HG02870 (cell line): ENCODE results near the gene NTF3.

Experiments
- ATAC-seq: cut with Tn5 transposase; IDR thresholded peaks from one replicate; pipeline ENCODE4 v1.9.1; 2021; ENCODE audit warnings: mild to moderate bottlenecking, moderate library complexity; ENCODE audit not compliant: unreplicated experiment

NTF3 gene

DNA sequence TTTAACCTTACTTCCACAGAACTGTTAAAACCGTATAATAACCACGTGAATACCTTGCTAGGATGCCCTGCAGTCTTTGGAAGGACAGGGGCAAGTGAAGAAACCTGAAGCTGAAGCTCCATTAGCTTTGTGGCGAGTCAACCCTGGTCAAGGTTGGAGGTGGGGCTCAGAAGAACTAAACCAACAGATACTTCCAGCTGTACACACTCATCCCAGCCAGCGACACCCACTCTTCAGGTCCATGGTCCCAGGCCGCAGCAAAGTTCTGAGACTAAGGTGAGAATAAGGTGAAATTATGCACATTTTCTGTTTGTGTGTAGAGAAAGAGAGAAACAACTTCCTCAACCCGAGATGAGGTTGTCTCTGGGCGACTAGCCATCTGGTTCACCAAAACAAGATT lies 77.6 kb downstream of the NTF3 start:
- no peak for ATAC-seq

DNA sequence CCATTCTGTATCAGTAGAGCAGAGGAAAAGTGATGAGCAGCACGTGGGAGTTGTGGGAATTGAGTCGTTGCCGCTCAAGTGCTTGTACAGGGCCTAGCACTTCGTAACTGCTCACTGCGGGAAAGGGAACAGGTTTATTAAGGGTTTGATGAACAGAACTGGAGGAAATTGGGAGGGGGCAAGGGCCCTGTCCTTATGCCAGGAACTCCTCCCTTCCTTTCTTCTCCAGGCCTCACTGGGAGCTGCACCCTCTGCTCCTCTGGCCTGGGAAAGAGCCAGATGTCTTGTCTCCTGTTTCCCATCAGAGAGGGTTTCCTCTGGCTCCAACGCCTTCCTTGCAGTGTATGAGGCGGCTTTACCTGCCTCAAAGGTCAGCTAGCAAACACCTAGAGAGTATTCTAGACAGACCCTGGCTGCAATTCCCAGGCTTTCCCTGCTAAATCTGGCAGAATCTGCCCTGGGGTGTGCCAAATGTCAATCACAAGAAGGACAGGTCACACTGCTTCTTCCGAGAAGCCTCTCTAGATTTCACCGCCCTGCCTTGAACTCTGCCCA lies 78.4 kb downstream of the NTF3 start:
- no peak for ATAC-seq

DNA sequence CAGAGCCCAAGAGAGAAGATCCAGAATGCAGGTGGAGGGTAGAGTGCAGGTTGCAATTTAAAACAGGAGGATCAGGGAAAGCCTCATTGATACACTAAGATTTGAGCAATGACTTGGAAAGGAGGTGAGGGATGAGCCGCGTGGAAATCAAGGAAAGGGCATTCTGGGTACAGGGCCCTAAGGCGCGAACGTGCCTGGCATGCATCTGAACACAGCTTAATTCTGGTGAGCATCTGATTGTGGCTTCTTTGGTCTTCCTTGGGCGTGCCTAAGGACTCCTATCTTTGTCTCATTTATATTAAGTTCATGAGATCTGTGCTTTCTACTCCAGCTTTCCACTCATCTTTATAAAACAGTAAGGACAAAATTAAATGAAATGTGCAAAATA lies 79.3 kb downstream of the NTF3 start:
- no peak for ATAC-seq

DNA sequence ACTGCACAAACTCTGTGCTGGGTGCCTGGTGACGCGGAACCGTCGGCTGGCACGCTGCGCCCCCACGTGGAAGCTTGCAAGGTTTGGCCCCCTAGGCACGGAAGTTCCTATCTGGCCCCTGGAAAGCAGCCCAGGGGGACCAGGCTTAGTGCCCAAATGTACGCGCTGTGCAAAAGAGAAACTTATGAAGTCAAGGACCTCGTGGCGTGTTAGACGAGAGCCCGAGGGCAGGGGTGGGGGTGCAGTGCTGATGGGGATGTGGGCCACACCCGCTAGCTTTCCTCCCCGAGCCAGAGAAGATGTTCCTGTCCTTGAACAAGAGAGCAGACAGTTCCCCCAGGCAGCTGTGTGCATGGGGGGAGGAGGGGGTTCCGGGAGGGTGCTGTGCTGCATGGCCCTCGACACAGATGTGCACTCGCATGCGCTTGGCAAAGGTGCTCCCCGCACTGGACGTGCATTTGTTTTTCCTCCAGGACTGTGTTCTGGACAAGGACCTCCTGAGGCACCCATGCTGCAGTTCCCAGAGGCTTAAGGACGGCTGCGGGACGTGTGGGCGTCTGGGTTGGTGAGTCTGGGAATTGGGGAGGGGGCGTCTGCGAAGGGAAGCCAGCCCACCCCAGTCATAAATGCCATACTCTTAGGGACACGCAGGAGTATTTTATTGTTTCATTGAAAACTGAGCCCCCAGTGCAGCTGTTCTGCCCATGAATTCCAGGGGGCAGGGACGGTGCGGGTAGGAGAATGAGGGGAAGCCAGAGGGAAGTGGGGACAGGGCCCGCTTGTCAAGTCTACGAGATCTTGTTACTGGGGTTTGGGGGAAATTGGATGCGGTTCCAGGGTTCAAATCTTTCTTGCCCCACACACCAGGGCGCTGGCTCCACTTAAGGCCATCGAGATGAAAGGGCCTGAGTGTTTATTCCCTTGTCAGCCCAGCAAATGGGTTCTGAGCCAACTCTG lies 80.0 kb downstream of the NTF3 start:
- ATAC-seq, result no peak

DNA sequence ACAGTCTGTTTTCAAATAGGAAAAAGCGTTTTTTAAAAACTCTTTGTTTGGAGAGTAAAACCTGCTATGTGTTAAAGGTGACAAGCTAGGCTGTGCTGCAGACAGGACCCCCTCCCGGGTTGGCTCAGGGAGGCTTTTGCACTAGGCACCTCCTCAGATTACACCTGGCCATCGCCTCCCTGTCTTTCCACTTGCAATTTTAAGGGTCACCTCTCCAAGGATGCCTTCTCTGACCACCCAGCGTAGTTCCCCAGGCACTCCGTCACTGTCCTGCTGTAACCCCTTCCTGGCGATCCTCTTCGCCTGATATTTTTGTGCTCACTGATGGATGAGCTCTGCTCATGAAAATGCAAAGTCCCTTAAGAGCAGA lies 80.7 kb downstream of the NTF3 start:
- ATAC-seq, result no peak

DNA sequence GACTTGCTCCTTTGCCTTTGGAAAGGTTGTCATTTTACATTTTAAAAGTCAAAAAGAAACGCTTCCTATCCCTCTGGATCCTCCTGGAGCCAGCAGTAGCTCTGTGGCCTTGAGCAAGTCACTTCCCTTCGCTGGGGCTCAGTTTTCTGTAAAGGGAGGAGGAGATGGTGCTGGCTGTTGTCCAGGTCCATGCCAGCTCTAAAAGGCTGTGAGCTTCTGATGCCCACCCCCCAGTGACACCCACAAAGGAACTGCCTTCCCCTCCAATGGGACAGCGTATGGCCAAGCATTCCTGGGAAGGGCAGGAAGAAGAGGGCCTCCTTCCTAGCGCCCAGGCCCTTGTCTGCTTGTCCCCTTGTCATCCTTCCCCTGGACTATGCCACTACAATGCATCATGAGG lies 81.5 kb downstream of the NTF3 start:
- ATAC-seq, result no peak

DNA sequence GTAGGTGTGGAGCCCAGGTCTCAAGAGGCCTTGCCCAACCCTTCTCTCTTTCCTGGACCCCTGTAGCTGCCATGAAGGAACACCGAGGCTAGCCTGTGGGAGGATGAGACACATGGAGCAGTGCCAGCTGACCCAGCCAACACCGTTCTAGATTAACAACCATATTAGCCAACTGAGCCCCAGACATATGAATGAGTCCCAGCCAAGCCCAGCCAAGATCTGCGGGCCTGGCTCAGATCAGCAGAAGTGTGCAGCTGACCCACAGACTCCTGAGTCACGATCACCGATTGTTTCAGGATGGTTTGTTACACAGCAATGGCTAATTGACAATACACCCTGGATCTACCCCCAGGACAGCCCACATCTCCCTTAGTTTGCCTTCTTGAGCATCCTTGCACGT lies 82.1 kb downstream of the NTF3 start:
- ATAC-seq, result no peak

DNA sequence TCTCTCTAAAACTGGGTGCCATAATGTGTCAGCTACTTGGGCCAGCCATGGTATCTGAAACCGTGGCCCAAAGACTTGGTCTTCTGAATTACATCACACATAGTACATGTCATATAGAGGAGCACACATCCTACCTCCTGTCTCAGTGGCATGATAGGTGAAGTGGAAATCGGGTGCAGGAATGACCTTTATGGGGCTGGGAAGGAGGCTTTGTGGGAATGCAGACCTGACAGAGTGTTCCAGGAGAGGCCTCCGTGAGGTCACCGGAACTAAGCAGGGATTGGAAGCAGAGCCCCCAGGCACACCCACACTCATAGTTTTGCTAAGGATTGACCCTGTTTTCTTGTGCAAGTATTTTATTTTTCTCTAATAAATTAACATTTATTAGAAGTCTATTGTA lies 82.6 kb downstream of the NTF3 start:
- ATAC-seq, result no peak

DNA sequence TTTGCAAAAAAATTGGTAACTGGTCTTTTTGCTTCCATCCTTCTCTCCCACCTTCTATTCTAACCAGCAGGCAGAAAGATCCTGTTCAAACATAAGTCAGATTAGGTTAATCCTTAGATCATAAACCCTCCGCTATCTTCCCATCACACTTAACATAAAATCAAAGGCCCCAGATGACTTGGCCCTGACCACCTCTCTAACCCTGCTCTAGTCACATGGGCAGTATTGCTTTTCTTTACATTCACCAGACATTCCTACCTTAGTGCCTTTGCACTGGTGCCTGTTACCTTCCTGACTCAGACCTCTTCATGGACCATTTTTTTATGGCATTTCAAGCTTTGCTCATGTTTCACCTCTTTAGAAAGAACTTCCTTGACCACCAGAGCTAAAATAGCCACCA lies 83.5 kb downstream of the NTF3 start:
- no peak for ATAC-seq

DNA sequence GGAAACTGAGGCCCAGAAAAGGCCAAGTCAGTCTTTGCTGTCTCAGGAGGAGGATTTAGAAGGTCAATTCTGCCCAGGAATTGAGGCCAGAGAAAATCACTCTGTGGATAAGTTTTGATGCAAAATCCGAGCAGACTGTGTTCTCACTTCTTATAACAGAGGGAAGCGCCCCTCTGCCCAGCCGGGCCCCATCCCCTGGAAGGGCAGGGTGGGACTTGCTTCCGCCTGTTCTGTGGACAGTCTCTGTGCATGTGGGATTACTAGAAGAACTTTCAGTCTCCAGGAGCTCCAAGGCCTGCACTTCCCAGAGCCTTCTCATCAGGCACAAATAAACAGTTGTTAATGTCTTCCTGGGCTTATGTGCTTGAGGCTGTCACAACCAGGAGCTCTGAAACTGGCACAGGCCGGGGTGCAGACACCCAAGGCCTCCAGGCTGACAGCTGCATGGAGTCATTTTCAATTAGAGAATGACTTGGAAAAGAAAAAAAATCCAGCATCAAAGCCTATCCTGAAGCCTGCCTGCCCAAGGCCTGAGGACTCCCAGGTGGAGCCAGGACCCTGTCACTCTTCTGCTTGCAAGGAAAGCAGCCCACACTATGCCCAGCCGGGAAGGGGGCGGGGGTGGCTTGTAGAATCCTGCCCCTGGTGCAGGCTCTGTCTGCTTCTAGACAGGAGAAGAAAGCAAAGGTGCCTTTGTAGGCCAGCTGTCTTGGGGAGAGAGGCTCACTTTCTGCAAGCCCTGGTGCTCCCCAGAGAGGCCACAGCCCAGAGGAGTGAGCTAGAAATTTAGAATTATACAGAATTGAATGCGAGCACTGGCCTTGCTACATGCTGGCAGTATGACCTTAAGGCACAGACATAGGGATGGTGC lies 84.7 kb downstream of the NTF3 start:
- ATAC-seq, result no peak

DNA sequence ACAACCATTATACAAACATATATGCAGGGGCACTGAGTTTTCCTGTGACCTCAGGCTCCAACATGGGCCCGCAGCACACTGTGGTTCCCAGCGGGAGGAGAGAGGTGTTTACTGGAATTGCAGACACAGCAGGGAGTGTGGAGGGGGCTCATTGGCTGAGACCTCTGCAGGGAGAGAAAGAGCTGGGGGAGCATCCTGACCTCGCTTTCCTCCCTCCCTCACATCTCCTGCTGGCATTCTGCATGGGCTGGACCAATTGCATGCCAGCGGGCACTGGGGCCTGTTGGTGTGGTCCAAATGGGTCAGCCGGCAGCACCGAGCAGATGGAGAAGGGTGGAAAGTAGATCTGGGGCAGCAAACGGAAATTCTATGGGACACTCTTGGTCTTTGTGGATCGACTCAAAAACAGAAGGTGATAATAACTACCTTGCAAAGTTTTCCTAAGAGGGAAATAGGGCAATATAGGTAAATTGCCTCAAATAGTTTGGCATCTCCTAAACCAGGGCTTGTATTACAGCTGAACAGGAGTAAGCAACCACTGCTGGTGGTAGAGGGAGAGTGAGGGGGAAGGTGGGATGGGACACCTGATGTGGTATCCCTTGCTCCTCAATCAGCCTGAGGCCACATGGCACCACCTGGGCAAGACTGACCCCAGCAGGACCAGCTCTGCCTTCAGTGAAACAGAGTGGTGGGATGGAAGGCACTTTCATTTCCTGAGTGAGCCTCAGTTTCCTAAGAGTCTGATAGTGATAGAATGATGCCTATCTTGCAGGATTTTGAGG lies 86.9 kb downstream of the NTF3 start:
- ATAC-seq, result no peak

DNA sequence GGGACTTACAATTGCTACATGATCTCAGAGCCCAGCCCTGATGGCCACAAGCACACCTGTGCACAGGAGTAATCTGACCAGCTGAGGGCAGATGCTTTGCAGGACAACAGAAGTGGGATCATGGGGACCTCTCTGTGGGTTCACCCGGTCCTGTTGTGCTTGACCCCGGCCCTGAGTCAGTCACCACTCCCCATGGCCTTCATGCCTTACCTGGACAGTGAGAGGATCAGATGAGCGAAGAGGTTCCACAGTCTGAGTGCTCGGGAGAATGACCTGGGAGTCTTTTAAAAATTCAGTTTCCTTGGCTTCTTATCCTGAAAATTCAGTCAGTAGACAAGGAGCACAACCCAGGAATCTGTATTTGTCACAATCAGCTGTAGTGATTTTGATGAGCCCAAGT lies 88.1 kb downstream of the NTF3 start:
- no peak for ATAC-seq

DNA sequence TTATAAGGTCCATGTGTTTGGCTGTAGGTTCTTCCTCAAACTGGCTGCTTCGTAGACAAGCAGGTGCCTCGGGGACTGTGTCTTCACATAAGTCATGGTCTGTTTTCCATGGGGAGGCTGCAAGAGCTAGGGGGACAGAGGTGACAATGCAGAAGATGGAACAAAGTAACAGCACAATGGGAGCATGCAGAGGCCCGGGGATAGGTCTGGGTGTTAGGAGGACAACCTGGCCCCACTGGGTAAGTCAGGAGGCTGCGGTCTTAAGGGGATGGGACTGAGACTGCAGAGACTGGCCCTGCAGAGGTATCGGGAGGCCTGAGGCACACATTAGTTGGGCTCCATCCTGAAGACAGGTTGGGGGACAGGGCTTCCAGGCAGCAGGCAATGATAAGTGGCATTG lies 88.9 kb downstream of the NTF3 start:
- no peak for ATAC-seq

DNA sequence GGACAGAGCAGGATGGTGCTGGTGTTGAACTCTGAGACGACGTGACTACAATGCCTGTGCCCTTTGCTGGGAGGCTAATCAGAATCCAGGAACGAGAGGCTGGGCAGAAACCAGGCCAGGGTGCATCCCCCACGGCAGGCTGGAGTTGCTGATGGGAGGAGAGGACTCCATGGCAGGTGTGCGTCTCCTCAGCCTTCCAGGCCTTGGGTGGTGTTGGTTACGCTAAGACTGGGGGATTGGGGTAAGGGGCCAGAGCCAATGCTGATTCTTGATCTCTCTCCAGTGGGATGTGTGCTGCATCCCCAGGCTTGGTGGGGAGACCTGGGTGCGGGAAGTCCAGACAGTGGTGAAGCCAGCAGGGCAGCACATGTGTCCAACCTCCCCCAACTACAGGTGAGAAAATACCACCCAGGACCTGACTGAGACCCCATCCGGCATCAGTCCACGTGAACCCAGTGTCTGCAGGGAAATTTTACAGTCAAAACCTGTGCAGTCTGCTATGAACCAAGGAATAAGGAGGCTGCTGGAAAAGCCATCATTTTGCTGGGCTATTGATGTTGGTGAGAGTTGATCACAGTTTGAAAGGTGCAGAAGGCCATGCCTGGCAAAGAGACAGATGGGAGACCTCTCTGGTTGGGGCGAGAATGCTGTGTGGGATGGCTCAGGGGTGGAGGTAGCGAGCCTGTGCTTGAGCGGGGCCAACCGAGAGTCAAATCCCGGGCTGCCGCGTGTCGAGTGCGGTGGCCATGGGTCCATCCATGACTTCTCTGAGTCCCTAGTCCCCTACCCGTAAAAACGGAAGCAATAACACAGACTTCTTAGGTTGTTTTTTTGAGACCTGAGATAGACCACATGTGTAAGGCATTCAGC lies 89.8 kb downstream of the NTF3 start:
- ATAC-seq, result no peak

DNA sequence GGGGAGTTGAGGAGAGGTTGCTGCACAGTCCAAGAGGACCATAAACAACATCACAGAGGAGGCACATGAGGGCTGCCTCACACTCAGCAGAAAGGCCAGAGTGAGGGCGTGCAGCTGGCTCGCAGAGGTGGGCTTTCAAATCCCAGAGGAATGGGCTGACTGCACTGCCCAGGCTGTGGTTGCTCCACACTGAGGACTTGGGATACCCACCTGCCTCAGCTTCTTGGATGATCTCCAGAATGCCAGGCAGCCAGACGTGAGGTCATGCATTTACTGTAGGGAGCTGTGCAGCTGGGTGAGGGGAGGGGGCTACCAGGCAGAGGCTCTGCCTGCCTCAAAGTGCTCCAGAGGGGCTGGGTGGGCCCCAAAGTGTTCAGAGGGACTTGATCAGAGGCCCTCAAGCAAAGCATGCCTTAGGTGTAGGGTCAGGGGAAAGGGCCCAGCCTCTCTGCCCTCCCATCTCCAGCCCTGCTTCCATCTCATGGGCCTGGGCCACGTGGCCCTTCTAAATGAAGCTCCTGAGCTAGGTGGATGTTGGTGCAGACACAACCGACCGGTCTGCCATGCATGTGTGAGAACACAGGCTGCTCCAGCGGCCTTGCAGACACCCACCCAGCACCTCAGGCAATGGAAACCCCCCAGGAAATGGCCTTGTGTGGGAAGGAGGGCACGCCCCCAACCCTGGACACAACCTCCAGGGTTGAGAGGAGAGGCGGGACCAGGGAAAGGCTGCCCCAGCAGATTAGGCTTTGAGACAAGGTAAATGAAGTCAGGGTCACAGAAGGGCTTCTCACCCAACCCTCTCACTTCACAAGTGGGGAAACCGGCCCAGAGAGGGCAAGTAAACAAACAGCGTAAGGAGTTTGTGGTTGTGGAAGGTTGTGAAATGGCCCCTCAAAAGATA lies 90.8 kb downstream of the NTF3 start:
- ATAC-seq, result no peak

DNA sequence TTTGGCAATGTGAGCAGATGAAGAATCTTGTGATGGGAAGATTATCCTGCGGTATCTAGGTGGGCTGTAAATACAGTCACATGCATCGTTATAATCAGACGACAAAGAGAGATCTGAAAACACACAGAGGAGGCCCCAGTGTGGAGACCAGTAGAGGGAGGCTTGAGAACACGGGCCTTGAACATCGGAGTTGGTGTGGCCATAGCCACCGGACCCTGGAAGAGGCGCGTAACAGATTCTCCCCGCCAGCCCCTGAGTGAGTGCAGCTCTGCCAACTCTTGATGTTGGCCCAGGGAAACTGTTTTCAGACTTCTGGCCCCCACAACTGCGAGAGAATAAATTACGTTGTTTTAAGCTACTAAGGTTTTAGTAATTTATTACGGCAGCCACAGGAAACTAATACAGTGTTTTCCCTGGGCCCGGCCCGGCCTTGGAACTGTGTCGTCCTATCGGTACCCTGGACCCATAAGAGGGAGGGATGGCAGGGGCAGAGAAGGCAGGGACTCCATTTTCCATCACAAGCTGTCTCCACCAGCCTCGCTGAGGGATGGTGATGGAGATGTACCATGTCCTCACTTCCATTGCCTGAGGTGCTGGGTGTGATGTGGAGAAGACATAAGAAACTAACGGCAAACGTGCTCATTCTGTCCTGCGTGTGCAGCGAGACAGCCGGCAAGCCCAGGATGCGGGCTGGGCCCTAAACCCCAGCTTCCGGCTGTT lies 91.6 kb downstream of the NTF3 start:
- no peak for ATAC-seq

DNA sequence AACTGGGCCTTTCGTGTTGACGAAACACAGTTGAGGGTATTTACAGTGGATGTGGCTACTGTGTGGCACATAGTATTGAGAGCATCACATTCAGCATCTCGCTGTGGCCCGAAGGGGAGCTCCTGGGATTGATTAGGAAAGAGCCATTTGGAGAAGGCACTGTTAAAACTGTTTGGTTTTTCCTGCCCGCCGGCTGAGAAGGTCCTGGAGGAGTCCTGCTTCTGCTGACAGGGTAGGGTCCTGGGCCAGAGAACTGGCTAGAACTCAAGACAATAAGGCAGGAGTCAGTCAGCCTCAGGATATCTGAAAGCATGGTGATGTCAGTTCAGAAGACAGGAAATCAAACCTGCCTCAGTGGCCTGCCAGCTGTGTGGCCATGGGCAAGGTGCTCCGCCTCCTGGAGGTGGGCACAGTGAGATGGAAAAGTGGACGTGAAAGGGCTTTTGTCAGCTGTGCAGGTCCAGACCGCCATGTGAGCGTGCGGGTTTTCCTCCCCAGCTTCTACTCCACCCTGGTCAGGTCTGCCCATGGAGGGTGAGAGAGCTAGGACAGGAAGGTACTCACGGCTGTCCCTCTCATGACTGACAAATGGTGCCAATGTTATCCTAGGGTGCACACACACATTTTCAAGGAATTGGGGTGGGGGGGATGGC lies 92.3 kb downstream of the NTF3 start:
- no peak for ATAC-seq
